Nephron progenitor cell (in vitro differentiated cells): Measurements from ENCODE around the gene KICS2.

Source experiments
- DNase-seq: peaks from one replicate; pipeline ENCODE4 v3.0.0; 2021
- H3K27ac Mint-ChIP-seq: 2 replicates; pipeline ENCODE4 v1.8.0; 2021; ENCODE audit warnings: mild to moderate bottlenecking, moderate library complexity, mixed read lengths
- H3K27me3 Mint-ChIP-seq: 2 replicates; pipeline ENCODE4 v1.8.0; 2021; ENCODE audit warnings: mild to moderate bottlenecking, low read depth, mixed read lengths; ENCODE audit not compliant: poor library complexity
- H3K36me3 Mint-ChIP-seq: 2 replicates; pipeline ENCODE4 v1.8.0; 2021; ENCODE audit warnings: low read depth, mixed read lengths
- H3K4me1 Mint-ChIP-seq: 2 replicates; pipeline ENCODE4 v1.8.0; 2021; ENCODE audit warnings: mixed read lengths
- H3K4me3 Mint-ChIP-seq: 2 replicates; pipeline ENCODE4 v1.8.0; 2021; ENCODE audit warnings: mild to moderate bottlenecking, moderate library complexity, mixed read lengths
- H3K9me3 Mint-ChIP-seq: 2 replicates; pipeline ENCODE4 v1.8.0; 2021; ENCODE audit warnings: mild to moderate bottlenecking, moderate library complexity, mixed read lengths
- TF ChIP-seq, protein P1 (sequence below): fragments of 200-600 bp; sonication (generic); IDR thresholded peaks from 2 replicates; pipeline ENCODE4 v1.5.0; 2021; ENCODE audit warnings: antibody characterized with exemption

KICS2 gene

DNA sequence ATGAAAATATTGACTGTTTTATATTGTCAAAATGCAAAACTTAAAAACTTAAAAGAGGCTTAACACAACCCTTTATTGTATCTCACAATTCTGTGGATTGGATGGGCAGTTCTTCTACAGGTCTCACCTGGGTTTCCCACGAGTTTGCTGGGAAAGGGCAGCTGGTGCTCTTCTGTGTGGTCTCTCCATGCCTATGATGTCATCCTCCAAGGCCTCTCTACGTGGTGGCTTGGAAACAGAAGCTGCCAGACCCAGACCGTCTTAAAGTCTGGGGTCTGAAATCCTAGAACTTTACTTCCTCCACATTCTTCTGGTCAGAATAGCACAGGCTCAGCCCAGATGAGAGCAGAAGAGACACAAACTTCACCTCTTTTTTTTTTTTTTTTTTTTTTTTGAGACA, 36.5 kb upstream of the KICS2 start:
- no peaks in the 10 kb centered on the region for H3K9me3 Mint-ChIP-seq
- H3K4me3 Mint-ChIP-seq, result no peak overlapping the region
- DNase-seq, result no peak
- TF ChIP-seq, protein P1, sequence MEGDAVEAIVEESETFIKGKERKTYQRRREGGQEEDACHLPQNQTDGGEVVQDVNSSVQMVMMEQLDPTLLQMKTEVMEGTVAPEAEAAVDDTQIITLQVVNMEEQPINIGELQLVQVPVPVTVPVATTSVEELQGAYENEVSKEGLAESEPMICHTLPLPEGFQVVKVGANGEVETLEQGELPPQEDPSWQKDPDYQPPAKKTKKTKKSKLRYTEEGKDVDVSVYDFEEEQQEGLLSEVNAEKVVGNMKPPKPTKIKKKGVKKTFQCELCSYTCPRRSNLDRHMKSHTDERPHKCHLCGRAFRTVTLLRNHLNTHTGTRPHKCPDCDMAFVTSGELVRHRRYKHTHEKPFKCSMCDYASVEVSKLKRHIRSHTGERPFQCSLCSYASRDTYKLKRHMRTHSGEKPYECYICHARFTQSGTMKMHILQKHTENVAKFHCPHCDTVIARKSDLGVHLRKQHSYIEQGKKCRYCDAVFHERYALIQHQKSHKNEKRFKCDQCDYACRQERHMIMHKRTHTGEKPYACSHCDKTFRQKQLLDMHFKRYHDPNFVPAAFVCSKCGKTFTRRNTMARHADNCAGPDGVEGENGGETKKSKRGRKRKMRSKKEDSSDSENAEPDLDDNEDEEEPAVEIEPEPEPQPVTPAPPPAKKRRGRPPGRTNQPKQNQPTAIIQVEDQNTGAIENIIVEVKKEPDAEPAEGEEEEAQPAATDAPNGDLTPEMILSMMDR, result no peak
- no peaks in the 10 kb centered on the region for H3K36me3 Mint-ChIP-seq
- no peak overlapping the region for H3K27ac Mint-ChIP-seq
- no peaks in the 10 kb centered on the region for H3K4me1 Mint-ChIP-seq
- peaks cover 5% of the 10 kb centered on the region for H3K27me3 Mint-ChIP-seq

DNA sequence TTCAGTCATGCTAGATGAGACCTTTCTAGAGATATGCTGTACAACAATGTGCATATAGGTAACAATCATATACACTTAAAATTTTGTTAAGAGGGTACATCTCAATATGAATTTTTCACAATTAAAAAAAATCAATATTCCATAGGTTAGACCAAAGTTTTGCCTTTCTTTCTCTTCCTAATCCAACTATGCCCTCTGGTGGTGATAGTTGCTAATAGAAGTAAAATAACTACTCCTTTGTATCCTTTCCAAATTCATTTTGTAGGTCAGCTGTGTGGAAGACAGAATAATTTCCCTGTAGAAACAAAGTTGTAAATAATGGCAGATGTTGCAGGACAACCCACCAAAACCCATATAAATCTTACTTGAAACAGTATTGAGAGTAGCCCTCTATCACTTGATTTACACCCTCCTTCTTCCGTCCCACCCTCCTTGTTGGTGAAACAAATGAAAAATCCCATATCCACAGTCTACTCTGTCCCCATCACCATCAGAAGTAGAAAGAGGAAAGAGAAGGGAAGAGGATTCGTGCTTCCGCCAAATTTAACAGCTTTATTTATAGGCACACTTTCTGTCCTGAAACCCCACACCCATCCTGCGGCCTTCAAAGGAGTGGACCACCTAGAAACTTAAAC, 34.2 kb upstream of the KICS2 start:
- H3K4me3 Mint-ChIP-seq, result no peak overlapping the region
- H3K9me3 Mint-ChIP-seq, result no peaks in the 10 kb centered on the region
- H3K36me3 Mint-ChIP-seq, result no peaks in the 10 kb centered on the region
- H3K27ac Mint-ChIP-seq, result no peak overlapping the region
- H3K27me3 Mint-ChIP-seq, result peaks cover 5% of the 10 kb centered on the region
- TF ChIP-seq, protein P1, result peak; percentile 79
- H3K4me1 Mint-ChIP-seq, result no peaks in the 10 kb centered on the region
- peak; percentile 22 for DNase-seq

DNA sequence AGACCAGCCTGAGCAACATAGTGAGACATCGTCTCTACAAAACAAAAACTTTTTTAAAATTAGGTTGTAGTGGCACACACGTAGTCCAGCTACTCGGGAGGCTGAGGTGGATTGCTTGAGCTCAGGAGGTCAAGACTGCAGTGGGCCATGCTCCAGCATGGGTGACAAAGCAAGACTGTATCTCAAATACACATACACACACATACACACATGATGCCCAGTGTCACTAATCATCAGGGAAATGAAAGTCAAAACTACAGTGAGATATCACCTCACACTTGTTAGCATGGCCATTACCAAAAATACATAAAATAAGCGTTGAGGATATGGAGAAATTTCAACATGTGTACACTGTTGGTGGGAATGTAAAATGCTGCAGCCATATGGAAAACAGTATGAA, 33.2 kb upstream of the KICS2 start:
- H3K27me3 Mint-ChIP-seq, result peaks cover 5% of the 10 kb centered on the region
- TF ChIP-seq, protein P1, result no peak
- DNase-seq, result no peak
- no peaks in the 10 kb centered on the region for H3K9me3 Mint-ChIP-seq
- H3K36me3 Mint-ChIP-seq, result no peaks in the 10 kb centered on the region
- no peak overlapping the region for H3K4me3 Mint-ChIP-seq
- no peak overlapping the region for H3K27ac Mint-ChIP-seq
- H3K4me1 Mint-ChIP-seq, result no peaks in the 10 kb centered on the region

DNA sequence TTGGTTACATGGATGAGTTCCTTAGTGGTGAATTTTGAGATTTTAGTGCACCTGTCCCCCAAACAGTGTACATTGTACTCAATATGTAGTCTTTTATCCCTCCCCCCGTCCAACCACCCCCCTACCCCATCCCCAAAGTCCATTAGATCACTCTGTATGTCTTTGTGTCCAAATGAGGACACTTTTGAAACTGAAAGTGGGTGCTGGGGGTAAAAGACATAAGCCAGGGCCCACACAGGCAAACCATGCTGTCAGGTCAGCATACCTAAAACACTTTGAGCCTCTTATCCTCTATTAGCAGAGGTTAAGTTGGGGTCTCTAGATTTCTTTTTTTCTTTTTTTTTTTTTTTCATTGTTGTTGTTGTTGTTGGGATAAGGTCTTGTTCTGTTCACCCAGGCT, 31.3 kb upstream of the KICS2 start:
- Mint-ChIP-seq H3K4me3 (no peak overlapping the region), H3K36me3 (no peaks in the 10 kb centered on the region), H3K9me3 (no peaks in the 10 kb centered on the region), H3K4me1 (no peaks in the 10 kb centered on the region), H3K27me3 (peaks cover 5% of the 10 kb centered on the region), H3K27ac (no peak overlapping the region)
- no peak for DNase-seq
- TF ChIP-seq, protein P1, result no peak

DNA sequence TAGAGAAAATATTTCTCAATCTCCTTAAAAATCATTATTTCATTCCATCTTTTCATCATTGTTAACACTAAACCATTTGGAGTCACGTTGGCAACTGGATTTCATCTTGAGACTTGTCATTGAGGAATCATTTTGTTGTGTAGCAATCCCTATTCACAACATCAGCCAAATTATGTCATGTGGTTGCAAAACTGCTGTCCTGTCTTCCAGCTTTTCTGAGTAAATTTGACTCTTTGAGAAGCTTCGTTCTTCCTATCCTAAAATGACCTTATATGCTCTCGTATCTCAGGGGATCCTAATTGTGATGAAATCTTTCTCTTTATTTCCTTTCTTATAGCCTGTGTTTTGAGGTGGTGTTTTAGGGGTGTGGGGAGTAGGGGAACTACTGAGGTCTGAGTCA, 30.6 kb upstream of the KICS2 start:
- Mint-ChIP-seq H3K27ac (no peak overlapping the region), H3K9me3 (no peaks in the 10 kb centered on the region), H3K4me3 (no peak overlapping the region), H3K27me3 (peaks cover 5% of the 10 kb centered on the region), H3K4me1 (no peaks in the 10 kb centered on the region), H3K36me3 (no peaks in the 10 kb centered on the region)
- no peak for DNase-seq
- TF ChIP-seq, protein P1, result no peak

DNA sequence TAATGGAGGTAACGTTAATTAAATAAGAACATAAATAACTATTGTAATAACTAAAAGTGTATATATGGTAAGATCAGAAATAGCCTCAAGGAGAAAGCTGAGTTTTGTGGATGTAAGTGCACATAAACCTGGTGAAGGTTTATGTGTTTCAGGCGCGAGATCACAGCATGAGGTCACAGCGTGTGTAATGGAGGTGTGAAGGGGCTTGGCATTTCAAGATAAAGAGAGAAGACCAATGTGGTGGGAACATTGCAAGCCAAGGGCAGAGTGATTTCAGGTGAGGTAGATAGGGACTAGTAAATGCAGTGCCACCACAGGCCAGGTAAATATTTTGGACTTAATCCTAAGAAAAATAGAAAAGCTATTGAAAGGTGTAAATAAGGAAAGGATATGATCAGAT, 21.7 kb upstream of the KICS2 start:
- no peak overlapping the region for H3K27ac Mint-ChIP-seq

More for the DNA sequence above, 21.7 kb upstream of the KICS2 start:
- H3K4me3 Mint-ChIP-seq, result no peak overlapping the region
- no peak for DNase-seq
- peaks cover 9% of the 10 kb centered on the region for H3K27me3 Mint-ChIP-seq
- H3K36me3 Mint-ChIP-seq, result no peaks in the 10 kb centered on the region
- H3K9me3 Mint-ChIP-seq, result no peaks in the 10 kb centered on the region
- H3K4me1 Mint-ChIP-seq, result peaks cover 8% of the 10 kb centered on the region
- TF ChIP-seq, protein P1, result no peak
